Loucy (cell line): Measurements from ENCODE around the gene STIP1.

Experiments
- H2AFZ ChIP-seq: fragments of 200-600 bp; sonication (generic); 2 replicates; pipeline ENCODE4 v1.6.0; 2016; ENCODE audit warnings: antibody characterized with exemption, mild to moderate bottlenecking, low read length, moderate library complexity
- H3F3A ChIP-seq: fragments of 200-600 bp; 2 replicates; pipeline ENCODE4 v1.6.0; 2016; ENCODE audit warnings: antibody characterized with exemption, low read depth, mild to moderate bottlenecking
- H3K27me3 ChIP-seq: fragments of 200-600 bp; sonication (generic); 2 replicates; pipeline ENCODE4 v1.6.1; 2014; ENCODE audit warnings: low read length, mild to moderate bottlenecking; ENCODE audit not compliant: insufficient read depth, poor library complexity, severe bottlenecking
- H3K36me3 ChIP-seq: fragments of 200-600 bp; sonication (generic); 2 replicates; pipeline ENCODE4 v1.6.1; 2016; ENCODE audit warnings: low read length; ENCODE audit not compliant: insufficient read depth
- H3K4me1 ChIP-seq: fragments of 200-600 bp; sonication (generic); 2 replicates; pipeline ENCODE4 v1.5.1; 2014; ENCODE audit warnings: low read length, mild to moderate bottlenecking; ENCODE audit not compliant: insufficient read depth, poor library complexity, severe bottlenecking
- H3K4me2 ChIP-seq: fragments of 200-600 bp; sonication (generic); 2 replicates; pipeline ENCODE4 v1.6.0; 2014; ENCODE audit warnings: antibody characterized with exemption, low read length, low read depth, mild to moderate bottlenecking; ENCODE audit not compliant: poor library complexity, severe bottlenecking
- H3K4me3 ChIP-seq: fragments of 200-600 bp; sonication (generic); 2 replicates; pipeline ENCODE4 v1.5.1; 2014; ENCODE audit warnings: low read length, mild to moderate bottlenecking, mixed read lengths; ENCODE audit not compliant: poor library complexity, severe bottlenecking
- H3K79me2 ChIP-seq: fragments of 200-600 bp; sonication (generic); 2 replicates; pipeline ENCODE4 v1.6.1; 2014; ENCODE audit warnings: low read length; ENCODE audit not compliant: insufficient read depth
- H3K9ac ChIP-seq: fragments of 200-600 bp; sonication (generic); 2 replicates; pipeline ENCODE4 v1.6.0; 2014; ENCODE audit warnings: mild to moderate bottlenecking, low read depth, low read length, moderate library complexity; ENCODE audit not compliant: poor library complexity, severe bottlenecking
- H3K9me2 ChIP-seq: fragments of 200-600 bp; sonication (generic); replicated peaks from 2 replicates; pipeline ENCODE4 v1.6.1; 2016; ENCODE audit warnings: low read depth, low read length, mixed read lengths
- H3K9me3 ChIP-seq: fragments of 200-600 bp; sonication (generic); 2 replicates; pipeline ENCODE4 v1.6.1; 2014; ENCODE audit warnings: mild to moderate bottlenecking, antibody characterized with exemption, low read length, low read depth; ENCODE audit not compliant: insufficient read depth
- H4K20me1 ChIP-seq: fragments of 200-600 bp; sonication (generic); 2 replicates; pipeline ENCODE4 v1.6.0; 2014; ENCODE audit warnings: antibody characterized with exemption, low read length, mild to moderate bottlenecking; ENCODE audit not compliant: insufficient read depth, poor library complexity, severe bottlenecking
- EZH2phosphoT487 ChIP-seq: fragments of 200-600 bp; IDR thresholded peaks from 2 replicates; pipeline ENCODE4 v1.6.1; 2018; ENCODE audit warnings: antibody characterized with exemption, mild to moderate bottlenecking, moderate library complexity, borderline replicate concordance
- TF ChIP-seq, protein P1 (sequence below): fragments of 200-600 bp; sonication (generic); conservative IDR thresholded peaks from 2 replicates; pipeline ENCODE4 v1.5.1; 2014; ENCODE audit warnings: mild to moderate bottlenecking, antibody characterized with exemption, low read length

Gene STIP1

DNA sequence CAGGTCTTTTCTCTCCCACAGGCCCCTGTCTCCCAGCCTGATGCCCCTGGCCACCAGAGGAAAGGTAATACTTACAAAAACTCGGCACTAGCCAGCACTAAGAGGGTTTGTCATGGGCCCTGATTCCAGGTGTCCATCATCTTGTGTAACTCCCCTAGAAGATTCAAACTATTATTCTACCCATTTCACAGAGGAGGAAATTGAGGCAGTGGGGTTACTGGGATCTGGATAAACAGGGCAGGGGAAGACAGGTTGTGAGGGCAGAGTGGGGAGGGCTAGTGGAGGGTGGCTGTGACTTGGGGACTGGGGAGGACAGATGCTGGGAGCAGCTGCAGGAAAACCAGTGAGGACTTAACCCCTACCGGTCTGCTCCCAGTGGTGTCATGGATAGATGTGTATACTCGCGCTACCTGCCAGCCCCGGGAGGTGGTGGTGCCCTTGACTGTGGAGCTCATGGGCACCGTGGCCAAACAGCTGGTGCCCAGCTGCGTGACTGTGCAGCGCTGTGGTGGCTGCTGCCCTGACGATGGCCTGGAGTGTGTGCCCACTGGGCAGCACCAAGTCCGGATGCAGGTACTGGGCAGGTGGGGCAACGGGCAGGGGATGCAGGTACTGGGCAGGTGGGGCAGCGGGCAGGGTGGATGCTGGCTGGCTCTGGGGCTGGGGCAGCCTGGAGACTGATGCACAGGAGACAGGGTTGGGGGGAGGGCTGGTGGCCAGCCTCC lies 49.6 kb downstream of the STIP1 start:
- H3K9ac ChIP-seq: peak overlapping the region; percentile 66
- peaks cover 25% of the 10 kb centered on the region for H3K4me1 ChIP-seq

DNA sequence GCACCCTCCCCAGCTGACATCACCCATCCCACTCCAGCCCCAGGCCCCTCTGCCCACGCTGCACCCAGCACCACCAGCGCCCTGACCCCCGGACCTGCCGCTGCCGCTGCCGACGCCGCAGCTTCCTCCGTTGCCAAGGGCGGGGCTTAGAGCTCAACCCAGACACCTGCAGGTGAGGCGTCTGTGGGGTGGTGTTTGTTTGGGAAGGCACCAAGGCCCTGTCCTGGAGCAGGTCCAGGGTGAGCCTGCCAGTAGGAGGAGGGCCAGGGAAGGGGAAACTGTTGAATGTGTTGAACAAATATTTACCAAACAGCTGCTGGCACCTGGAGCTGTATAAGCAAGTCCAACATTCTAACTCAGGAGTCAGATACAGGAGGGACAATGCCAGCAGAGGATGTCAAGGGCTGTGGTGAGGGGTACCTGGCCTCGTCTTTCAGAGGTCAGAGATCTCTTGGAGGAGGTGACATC lies 51.5 kb downstream of the STIP1 start:
- no peak overlapping the region for H3K4me2 ChIP-seq
- no peak overlapping the region for H2AFZ ChIP-seq
- no peaks in the 10 kb centered on the region for H3K27me3 ChIP-seq
- no peak overlapping the region for H3K4me3 ChIP-seq
- no peak overlapping the region for H3K9ac ChIP-seq
- H3K36me3 ChIP-seq: no peaks in the 10 kb centered on the region; the same call in 1 of the 2 replicates
- peaks cover 24% of the 10 kb centered on the region for H3K4me1 ChIP-seq
- peaks cover 10% of the 10 kb centered on the region; the same call in 1 of the 2 replicates for H3F3A ChIP-seq
- no peaks in the 10 kb centered on the region for H3K9me3 ChIP-seq
- H4K20me1 ChIP-seq: peaks cover 21% of the 10 kb centered on the region
- TF ChIP-seq EZH2phosphoT487: no peak
- no peaks in the 10 kb centered on the region for H3K9me2 ChIP-seq
- H3K79me2 ChIP-seq: peaks cover 24% of the 10 kb centered on the region; the same call in 1 of the 2 replicates

More for the DNA sequence above, 49.6 kb downstream of the STIP1 start:
- H3K4me2 ChIP-seq: peak overlapping the region; percentile 83
- peaks cover 14% of the 10 kb centered on the region for H4K20me1 ChIP-seq
- no peaks in the 10 kb centered on the region for H3K9me3 ChIP-seq
- H3K9me2 ChIP-seq: no peaks in the 10 kb centered on the region
- H3K79me2 ChIP-seq: peaks cover 17% of the 10 kb centered on the region; the same call in 1 of the 2 replicates
- H3K4me3 ChIP-seq: peak overlapping the region; percentile 77
- TF ChIP-seq, protein P1, sequence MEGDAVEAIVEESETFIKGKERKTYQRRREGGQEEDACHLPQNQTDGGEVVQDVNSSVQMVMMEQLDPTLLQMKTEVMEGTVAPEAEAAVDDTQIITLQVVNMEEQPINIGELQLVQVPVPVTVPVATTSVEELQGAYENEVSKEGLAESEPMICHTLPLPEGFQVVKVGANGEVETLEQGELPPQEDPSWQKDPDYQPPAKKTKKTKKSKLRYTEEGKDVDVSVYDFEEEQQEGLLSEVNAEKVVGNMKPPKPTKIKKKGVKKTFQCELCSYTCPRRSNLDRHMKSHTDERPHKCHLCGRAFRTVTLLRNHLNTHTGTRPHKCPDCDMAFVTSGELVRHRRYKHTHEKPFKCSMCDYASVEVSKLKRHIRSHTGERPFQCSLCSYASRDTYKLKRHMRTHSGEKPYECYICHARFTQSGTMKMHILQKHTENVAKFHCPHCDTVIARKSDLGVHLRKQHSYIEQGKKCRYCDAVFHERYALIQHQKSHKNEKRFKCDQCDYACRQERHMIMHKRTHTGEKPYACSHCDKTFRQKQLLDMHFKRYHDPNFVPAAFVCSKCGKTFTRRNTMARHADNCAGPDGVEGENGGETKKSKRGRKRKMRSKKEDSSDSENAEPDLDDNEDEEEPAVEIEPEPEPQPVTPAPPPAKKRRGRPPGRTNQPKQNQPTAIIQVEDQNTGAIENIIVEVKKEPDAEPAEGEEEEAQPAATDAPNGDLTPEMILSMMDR: no peak
- TF ChIP-seq EZH2phosphoT487: no peak
- H3K36me3 ChIP-seq: no peaks in the 10 kb centered on the region; the same call in 1 of the 2 replicates
- no peak overlapping the region for H2AFZ ChIP-seq
- peaks cover 10% of the 10 kb centered on the region; the same call in 1 of the 2 replicates for H3F3A ChIP-seq
- H3K27me3 ChIP-seq: no peaks in the 10 kb centered on the region

DNA sequence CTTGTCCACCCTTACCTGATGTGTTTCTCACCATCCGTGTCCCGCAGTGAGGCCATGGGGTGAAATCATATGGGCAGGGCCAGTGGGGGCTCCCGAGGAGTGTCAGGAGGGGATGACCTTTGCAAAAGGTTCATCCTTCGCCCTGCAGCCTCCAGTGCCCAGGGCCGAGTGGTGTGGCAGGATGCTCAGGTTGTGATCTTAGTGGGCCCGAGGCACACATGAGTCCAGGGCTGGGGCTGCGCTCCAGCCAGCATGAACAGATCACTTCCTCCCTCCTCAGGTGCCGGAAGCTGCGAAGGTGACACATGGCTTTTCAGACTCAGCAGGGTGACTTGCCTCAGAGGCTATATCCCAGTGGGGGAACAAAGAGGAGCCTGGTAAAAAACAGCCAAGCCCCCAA lies 52.1 kb downstream of the STIP1 start:
- H3K9ac ChIP-seq: no peak overlapping the region
- TF ChIP-seq, protein P1: no peak
- no peak for TF ChIP-seq EZH2phosphoT487
- no peak overlapping the region for H3K4me2 ChIP-seq
- H3F3A ChIP-seq: peaks cover 10% of the 10 kb centered on the region; the same call in 1 of the 2 replicates
- H3K4me1 ChIP-seq: peaks cover 29% of the 10 kb centered on the region
- peaks cover 23% of the 10 kb centered on the region for H4K20me1 ChIP-seq
- H3K36me3 ChIP-seq: no peaks in the 10 kb centered on the region; the same call in 1 of the 2 replicates
- no peaks in the 10 kb centered on the region for H3K9me2 ChIP-seq
- H2AFZ ChIP-seq: no peak overlapping the region
- H3K27me3 ChIP-seq: no peaks in the 10 kb centered on the region
- H3K79me2 ChIP-seq: peaks cover 30% of the 10 kb centered on the region
- H3K9me3 ChIP-seq: no peaks in the 10 kb centered on the region
- H3K4me3 ChIP-seq: no peak overlapping the region
